Astrocyte (in vitro differentiated cells and primary cell): ENCODE results near the gene ANO6. TPM values are rescaled to one million over a fixed set of nuclear protein-coding genes. Genes with fewer than 3 reads are reported as not detected.

Experiments
- DNase-seq: peaks from one replicate; pipeline ENCODE4 v3.0.0-alpha.2; 2010; ENCODE audit warnings: low read depth
- FAIRE-seq: peaks from 2 replicates; lab custom pipeline; 2011; peaks lifted over from hg19 to GRCh38; lab: Jason Lieb, UNC
- H2AFZ ChIP-seq: 2 replicates; pipeline ENCODE4 v1.6.0; 2012; ENCODE audit warnings: low read depth, low read length, inconsistent platforms
- H3K27ac ChIP-seq: 2 replicates; pipeline ENCODE4 v1.5.1; 2011; ENCODE audit warnings: low read depth, low read length, inconsistent platforms
- H3K27me3 ChIP-seq: 2 replicates; pipeline ENCODE4 v1.6.0; 2011; ENCODE audit warnings: low read length, inconsistent platforms; ENCODE audit not compliant: insufficient read depth
- H3K36me3 ChIP-seq: 2 replicates; pipeline ENCODE4 v1.5.1; 2011; ENCODE audit warnings: low read length, inconsistent platforms; ENCODE audit not compliant: insufficient read depth
- H3K4me1 ChIP-seq: 2 replicates; pipeline ENCODE4 v1.5.1; 2011; ENCODE audit warnings: low read length, inconsistent platforms; ENCODE audit not compliant: insufficient read depth
- H3K4me2 ChIP-seq: 2 replicates; pipeline ENCODE4 v1.6.0; 2012; ENCODE audit warnings: low read length, inconsistent platforms
- H3K4me3 ChIP-seq: 2 replicates; pipeline ENCODE4 v1.5.1; 2011; ENCODE audit warnings: low read depth, mild to moderate bottlenecking, low read length, inconsistent platforms; ENCODE audit not compliant: insufficient read depth
- H3K79me2 ChIP-seq: 2 replicates; pipeline ENCODE4 v1.6.0; 2012; ENCODE audit warnings: mild to moderate bottlenecking, low read length, inconsistent platforms; ENCODE audit not compliant: insufficient read depth
- H3K9ac ChIP-seq: 2 replicates; pipeline ENCODE4 v1.6.0; 2012; ENCODE audit warnings: mild to moderate bottlenecking, low read length, inconsistent platforms
- H3K9me3 ChIP-seq: 2 replicates; pipeline ENCODE4 v1.5.1; 2012; ENCODE audit warnings: low read depth, mild to moderate bottlenecking, low read length, inconsistent platforms; ENCODE audit not compliant: insufficient read depth
- H4K20me1 ChIP-seq: 2 replicates; pipeline ENCODE4 v1.6.0; 2012; ENCODE audit warnings: low read length, inconsistent platforms; ENCODE audit not compliant: insufficient read depth
- H3K27ac Mint-ChIP-seq: one replicate; pipeline ENCODE4 v1.8.0; 2021; ENCODE audit warnings: mild to moderate bottlenecking, mixed read lengths; ENCODE audit not compliant: unreplicated experiment
- H3K27me3 Mint-ChIP-seq: one replicate; pipeline ENCODE4 v1.8.0; 2021; ENCODE audit warnings: low read depth, mixed read lengths; ENCODE audit not compliant: unreplicated experiment
- H3K36me3 Mint-ChIP-seq: one replicate; pipeline ENCODE4 v1.8.0; 2021; ENCODE audit warnings: low read depth, mixed read lengths; ENCODE audit not compliant: unreplicated experiment
- H3K4me1 Mint-ChIP-seq: one replicate; pipeline ENCODE4 v1.8.0; 2021; ENCODE audit warnings: low read depth, mixed read lengths; ENCODE audit not compliant: unreplicated experiment
- H3K4me3 Mint-ChIP-seq: one replicate; pipeline ENCODE4 v1.8.0; 2021; ENCODE audit warnings: mild to moderate bottlenecking, moderate library complexity, mixed read lengths; ENCODE audit not compliant: unreplicated experiment
- H3K9me3 Mint-ChIP-seq: one replicate; pipeline ENCODE4 v1.8.0; 2021; ENCODE audit warnings: mild to moderate bottlenecking, mixed read lengths; ENCODE audit not compliant: unreplicated experiment
- CTCF ChIP-seq: IDR thresholded peaks from 2 replicates; pipeline ENCODE4 v1.5.1; 2011; ENCODE audit warnings: low read depth, mild to moderate bottlenecking, inconsistent platforms, low read length, moderate library complexity; ENCODE audit not compliant: insufficient read depth
- EZH2 ChIP-seq: IDR thresholded peaks from 2 replicates; pipeline ENCODE4 v1.6.1; 2012; ENCODE audit warnings: mild to moderate bottlenecking, low read length, inconsistent platforms; ENCODE audit not compliant: insufficient read depth
- total RNA-seq: library from RNA; stranded (reverse); gene quantifications from 2 replicates; pipeline ENCODE4 v1.2.1, GENCODE V29; 2021

Gene ANO6
- total RNA-seq, 1 donor from 2014 or later, result 113 TPM

DNA sequence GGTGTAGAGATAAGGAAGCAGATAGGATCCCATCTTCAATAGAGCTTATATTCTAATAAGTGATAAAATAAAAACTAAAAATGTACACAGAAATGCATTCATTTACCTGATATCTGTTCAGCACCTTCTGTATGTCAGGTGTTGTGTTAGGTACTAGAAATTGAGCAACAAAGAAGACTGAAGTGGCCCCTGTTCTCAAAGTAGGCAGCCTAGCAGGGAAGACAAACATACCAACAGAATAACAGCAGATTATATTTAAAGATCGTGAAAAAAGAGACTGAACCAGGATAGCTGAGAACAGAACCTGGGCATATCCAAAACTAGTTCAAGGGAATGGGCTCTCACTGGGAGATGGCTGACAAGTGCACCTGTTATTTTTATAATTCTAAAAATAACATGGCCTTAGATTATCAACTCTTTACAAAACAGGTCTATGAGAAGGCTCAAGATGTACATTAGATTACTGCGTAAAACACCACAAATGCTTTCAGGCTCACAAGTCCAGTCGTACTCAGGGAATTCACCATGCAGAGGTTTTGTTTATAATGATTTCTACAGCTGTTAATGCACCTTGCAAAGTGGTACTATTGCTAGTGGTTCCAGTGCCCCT lies 16.4 kb downstream of the ANO6 start:
- Histone ChIP-seq H3K4me2 (peak overlapping the region; percentile 70), H3K9ac (peak overlapping the region; percentile 72), H4K20me1 (peaks cover 1% of the 10 kb centered on the region), H3K27me3 (no peaks in the 10 kb centered on the region), H3K27ac (peak overlapping the region; percentile 97), H3K9me3 (no peaks in the 10 kb centered on the region), H3K36me3 (no peaks in the 10 kb centered on the region), H2AFZ (no peak overlapping the region), H3K4me3 (peak overlapping the region; percentile 13), H3K79me2 (peaks cover 67% of the 10 kb centered on the region), H3K4me1 (peaks cover 50% of the 10 kb centered on the region)
- TF ChIP-seq CTCF (no peak), EZH2 (no peak)
- Mint-ChIP-seq H3K27me3 (no peaks in the 10 kb centered on the region), H3K36me3 (peaks cover 5% of the 10 kb centered on the region), H3K9me3 (peaks cover 3% of the 10 kb centered on the region), H3K4me1 (peaks cover 65% of the 10 kb centered on the region), H3K4me3 (no peak overlapping the region), H3K27ac (peak overlapping the region; percentile 100)
- FAIRE-seq, result no peak
- no peak for DNase-seq

GRCh38 chr12:45232756-45233372 lies 17.0 kb downstream of the ANO6 start:
- peak overlapping the region; percentile 86 for H3K9ac ChIP-seq
- H3K27me3 ChIP-seq, result no peaks in the 10 kb centered on the region
- peaks cover 61% of the 10 kb centered on the region for H3K4me1 Mint-ChIP-seq
- H3K27ac ChIP-seq, result peak overlapping the region; percentile 97
- H3K36me3 ChIP-seq, result no peaks in the 10 kb centered on the region
- DNase-seq, result peak; percentile 98
- peak overlapping the region; percentile 78 for H3K4me2 ChIP-seq
- peak overlapping the region; percentile 100 for H3K27ac Mint-ChIP-seq
- H3K9me3 Mint-ChIP-seq, result peaks cover 3% of the 10 kb centered on the region
- H3K4me3 ChIP-seq, result peak overlapping the region; percentile 13
- no peak for TF ChIP-seq CTCF
- no peak for TF ChIP-seq EZH2
- H3K9me3 ChIP-seq, result no peaks in the 10 kb centered on the region
- H3K27me3 Mint-ChIP-seq, result no peaks in the 10 kb centered on the region
- peaks cover 50% of the 10 kb centered on the region for H3K4me1 ChIP-seq
- peaks cover 5% of the 10 kb centered on the region for H3K36me3 Mint-ChIP-seq
- peak overlapping the region; percentile 79 for H3K4me3 Mint-ChIP-seq
- FAIRE-seq, result peak; percentile 98
- peaks cover 63% of the 10 kb centered on the region for H3K79me2 ChIP-seq
- H4K20me1 ChIP-seq, result no peaks in the 10 kb centered on the region
- H2AFZ ChIP-seq, result no peak overlapping the region
